NCI-H2227 treated with DMSO at 0.1 percent for 48 hours (cell line): Measurements from ENCODE around the gene STPG1.

Experiments used
- DNase-seq: peaks from one replicate; lab custom pipeline; 2025; lab: John Stamatoyannopoulos, UW

STPG1 gene

GRCh38 chr1:24341260-24341659 is 72.3 kb downstream of the STPG1 start:
- no peak for DNase-seq

DNA sequence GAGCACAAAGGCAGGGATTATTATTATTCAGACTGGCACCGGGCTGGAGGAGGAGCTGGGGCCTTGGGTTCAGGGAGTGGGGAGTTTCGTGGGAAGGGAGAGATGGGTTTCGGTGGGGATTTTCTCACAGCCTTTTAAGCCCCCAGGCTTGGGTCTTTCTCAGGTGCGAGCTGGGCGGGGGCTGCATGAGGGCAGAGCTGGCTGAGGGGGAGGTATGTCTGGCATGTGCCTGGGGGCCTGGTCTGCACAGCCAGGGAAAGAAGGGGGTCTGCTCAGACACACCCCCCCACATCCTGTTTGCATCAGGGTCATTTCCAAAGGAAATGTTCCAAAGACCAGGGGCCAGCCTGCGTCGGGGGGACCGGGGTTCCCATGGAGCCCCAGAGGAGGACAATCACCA is 72.8 kb downstream of the STPG1 start:
- DNase-seq = no peak

- no peak for DNase-seq
These were observed 73.6 kb downstream of the STPG1 start for GRCh38 chr1:24339996-24340395.

GRCh38 chr1:24338447-24338846 is 75.1 kb downstream of the STPG1 start:
- DNase-seq = no peak

- no peak for DNase-seq
These were observed 76.1 kb downstream of the STPG1 start for GRCh38 chr1:24337455-24337854.

- DNase-seq = no peak
These were observed 77.5 kb downstream of the STPG1 start for GRCh38 chr1:24336075-24336474.

- DNase-seq = no peak
These were observed 81.5 kb downstream of the STPG1 start for GRCh38 chr1:24331961-24332673.

GRCh38 chr1:24329797-24330543 is 83.6 kb downstream of the STPG1 start:
- DNase-seq = no peak

- no peak for DNase-seq
These were observed 84.3 kb downstream of the STPG1 start for GRCh38 chr1:24329331-24329730.

- DNase-seq = no peak
These were observed 85.7 kb downstream of the STPG1 start for GRCh38 chr1:24327891-24328290.

- DNase-seq = no peak
These were observed 86.1 kb downstream of the STPG1 start for GRCh38 chr1:24327486-24327885.

DNA sequence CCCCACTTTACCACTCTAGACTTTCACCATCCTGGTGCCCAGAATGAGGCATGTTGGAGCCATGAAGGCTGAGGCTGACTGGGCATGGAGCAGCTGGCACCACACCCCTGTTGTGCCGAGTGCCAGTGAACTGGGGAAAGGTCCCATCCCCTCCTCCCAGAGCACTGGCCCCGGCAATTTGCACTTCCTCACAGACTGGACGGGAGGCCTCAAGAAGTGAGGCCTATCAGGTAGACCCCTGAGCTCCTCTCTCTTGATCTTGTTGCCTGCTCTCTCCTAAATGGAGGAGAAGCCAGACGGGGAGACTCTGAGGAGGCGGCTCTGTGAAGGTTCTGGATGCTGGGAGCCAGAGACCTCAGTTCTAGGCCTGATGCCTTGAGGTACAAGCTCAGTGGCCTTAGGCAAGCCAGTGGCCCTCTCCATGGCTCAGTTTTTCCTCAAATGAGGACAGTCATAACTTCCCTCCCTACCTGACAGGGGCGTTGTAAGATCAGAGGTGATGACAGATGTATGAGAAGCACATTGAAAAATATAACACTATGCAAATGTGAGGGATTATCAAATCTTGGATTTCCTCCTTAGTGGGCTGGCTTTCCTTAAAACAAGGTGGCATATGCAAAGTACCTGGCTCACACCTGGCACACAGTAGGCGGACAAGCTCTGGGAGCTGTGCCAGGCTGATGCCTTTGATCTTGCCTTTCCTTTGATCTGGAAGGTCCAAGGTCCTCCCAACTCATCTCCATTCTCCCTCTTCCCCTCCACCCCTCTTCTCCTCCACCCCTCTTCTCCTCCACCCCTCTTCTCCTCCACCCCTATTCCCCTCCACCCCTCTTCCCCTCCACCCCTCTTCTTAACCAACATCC is 87.8 kb downstream of the STPG1 start:
- DNase-seq = no peak

DNA sequence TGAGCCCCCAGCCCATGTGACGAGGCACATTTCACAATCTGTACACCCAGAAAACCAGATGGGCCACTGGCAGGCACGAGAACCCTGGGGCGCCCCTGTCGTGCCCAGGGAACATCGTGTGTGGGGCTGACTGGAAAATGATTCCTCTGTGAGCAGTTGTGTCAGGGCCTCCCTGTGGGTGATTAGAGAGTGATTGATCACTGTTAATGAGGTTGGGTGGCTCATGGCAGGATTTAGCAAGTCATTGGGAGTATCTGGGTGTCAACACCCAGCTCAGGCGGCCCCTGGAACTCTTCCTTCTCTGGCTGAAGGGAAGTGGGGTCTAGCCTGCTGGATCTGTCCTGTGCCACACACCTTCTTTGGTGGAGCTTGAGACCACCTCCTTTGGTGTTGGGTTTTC is 88.7 kb downstream of the STPG1 start:
- no peak for DNase-seq

- no peak for DNase-seq
These were observed 90.3 kb downstream of the STPG1 start for GRCh38 chr1:24323281-24323680.

DNA sequence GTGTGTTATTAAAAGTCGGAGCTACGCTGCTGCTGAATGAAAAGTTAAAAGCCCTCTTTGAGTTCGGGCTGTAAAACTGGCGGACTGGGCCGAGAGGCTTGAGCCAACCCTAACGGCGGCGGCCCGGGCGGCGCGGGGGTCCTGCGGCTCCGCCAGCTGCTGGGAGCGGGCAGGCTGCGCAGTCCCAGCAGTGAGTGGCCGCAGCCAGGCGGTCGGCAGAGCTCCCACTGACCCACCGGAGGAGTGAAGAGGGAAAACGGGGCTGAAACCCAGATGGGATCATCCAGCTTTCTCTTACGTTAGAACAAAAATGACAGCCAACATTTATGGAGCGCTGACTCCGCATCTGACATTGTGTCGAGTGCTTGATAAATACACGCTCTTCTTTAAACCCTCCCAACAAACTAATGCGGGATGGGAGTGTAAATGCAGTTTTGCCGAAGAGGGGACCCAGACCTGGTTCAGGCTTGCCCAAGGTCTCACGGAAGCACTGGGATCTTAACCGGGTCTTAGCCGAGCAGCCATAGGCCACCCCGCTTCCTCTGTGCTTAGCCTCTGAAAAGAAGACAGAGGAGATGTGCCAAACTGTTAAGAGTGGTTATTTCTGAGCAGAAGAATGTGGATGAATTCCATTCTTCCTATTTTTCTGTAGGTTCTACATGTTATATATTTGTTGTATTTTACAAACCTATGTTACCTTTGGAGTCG is 91.0 kb downstream of the STPG1 start:
- DNase-seq = no peak

GRCh38 chr1:24321697-24322469 is 91.7 kb downstream of the STPG1 start:
- peak; percentile 69 for DNase-seq

GRCh38 chr1:24321126-24321525 is 92.5 kb downstream of the STPG1 start:
- DNase-seq = no peak

- no peak for DNase-seq
These were observed 93.6 kb downstream of the STPG1 start for GRCh38 chr1:24319962-24320361.

DNA sequence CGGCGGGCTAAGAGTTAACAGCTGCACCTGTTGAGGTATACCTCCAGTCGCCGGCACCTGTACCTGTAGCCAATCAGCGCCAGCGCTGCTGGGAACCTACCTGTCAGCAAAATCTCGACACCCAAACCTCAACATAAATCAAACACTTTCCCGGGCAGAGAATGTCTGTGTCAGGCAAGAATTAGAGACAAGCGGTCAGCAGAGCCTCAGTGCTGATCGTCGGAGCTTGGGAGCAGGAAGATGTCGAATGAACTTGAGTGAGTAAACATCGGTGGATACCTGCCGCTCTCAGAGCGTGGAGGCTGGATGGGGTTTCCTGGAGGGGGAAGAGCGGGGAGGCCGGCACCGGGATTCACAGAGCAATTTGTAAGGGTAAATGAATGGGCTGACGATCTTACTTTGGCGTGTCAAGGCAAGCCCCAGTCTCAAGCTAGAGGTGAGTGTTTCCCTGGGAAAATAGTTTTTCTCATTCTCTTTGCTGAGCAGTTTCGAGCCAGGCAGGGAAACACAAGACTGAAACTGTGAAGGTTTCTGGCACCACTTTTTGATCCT is 94.2 kb downstream of the STPG1 start, which contains the start of gene GRHL3:
Gene GRHL3, plus strand, starts transcription at position 46 of the 552 bp plus-strand sequence. Its CDS starts 195 bp downstream, at position 241.
- DNase-seq = no peak

DNA sequence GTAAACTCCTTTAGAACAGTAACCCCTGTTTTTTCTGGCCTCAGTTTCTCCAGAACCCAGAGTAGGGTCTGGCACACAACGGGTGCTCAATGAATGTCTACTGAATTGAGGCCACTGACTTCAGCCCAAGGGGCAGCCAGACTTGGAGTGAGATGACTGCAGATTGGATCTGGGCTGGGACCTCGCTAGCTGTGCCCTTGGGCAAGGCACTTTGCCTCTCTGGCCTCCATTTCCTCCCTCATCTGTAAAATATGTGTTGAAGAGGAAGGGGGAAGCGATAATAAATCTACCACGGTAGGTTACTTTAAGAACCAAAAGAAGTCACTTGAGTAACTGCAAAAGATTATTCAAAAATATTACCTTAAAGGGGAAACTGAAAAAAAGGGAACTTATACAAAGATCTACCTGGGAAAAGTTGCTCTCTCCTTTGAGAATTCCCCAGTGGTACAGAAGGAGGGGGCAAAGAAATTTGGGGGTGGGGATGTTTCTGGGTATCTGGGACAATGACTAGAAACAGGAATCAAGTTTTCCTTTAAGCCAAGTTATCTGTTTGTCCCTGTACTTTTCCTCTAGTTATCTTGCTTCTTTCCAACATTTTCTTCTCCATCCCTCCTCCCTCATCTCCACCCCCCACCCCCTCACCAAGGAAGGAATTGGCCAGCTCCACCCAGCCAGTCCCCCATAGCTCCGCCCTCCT is 94.8 kb downstream of the STPG1 start:
- no peak for DNase-seq
